ENCODE results near the gene HEYL. TPM values are rescaled to one million over a fixed set of nuclear protein-coding genes. Genes with fewer than 3 reads are reported as not detected.

The HEYL gene
- total and polyA plus RNA-seq, 4 donors, result 7.6 to 19.6 (median 10.9) TPM

DNA sequence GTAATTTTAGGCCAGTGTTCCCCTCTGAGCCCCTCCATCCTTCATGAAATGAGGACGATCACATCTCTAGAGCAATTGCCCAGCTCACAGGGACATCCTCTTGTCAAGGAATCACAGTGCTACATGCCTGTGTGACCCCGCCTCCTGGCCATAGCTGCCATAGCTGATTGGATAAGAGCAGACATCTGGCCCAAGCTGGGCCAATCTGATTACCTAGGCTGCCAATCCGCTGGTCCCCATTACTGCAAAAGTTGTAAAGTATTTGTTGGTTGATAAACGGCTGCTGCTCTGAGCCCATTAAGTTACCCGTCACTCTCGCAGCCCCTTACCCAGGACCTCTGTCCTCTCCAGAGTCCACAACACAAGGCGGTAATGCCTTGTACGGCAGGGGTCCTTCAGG, 24.1 kb upstream of the HEYL start:
- no peak for DNase-seq
- TF ChIP-seq, protein P1, sequence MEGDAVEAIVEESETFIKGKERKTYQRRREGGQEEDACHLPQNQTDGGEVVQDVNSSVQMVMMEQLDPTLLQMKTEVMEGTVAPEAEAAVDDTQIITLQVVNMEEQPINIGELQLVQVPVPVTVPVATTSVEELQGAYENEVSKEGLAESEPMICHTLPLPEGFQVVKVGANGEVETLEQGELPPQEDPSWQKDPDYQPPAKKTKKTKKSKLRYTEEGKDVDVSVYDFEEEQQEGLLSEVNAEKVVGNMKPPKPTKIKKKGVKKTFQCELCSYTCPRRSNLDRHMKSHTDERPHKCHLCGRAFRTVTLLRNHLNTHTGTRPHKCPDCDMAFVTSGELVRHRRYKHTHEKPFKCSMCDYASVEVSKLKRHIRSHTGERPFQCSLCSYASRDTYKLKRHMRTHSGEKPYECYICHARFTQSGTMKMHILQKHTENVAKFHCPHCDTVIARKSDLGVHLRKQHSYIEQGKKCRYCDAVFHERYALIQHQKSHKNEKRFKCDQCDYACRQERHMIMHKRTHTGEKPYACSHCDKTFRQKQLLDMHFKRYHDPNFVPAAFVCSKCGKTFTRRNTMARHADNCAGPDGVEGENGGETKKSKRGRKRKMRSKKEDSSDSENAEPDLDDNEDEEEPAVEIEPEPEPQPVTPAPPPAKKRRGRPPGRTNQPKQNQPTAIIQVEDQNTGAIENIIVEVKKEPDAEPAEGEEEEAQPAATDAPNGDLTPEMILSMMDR (IDR thresholded peaks at IDR 0.05; ENCODE audit: control extremely low read depth, extremely low read depth), result no peak
- Histone ChIP-seq H3K27ac (ENCODE audit: low read depth in 1 of 2, low read length in 1 of 2) (no peak overlapping the region), H3K9me3 (ENCODE audit: control insufficient read depth in 4 of 4, insufficient read depth in 3 of 4, low read length in 3 of 4) (peaks cover 0 to under 1% (median 0%) of the 10 kb centered on the region in 4 donors), H3K4me1 (ENCODE audit: control insufficient read depth in 5 of 5, insufficient read depth in 5 of 5, low read length in 5 of 5) (peaks cover 0 to 2% (median 0%) of the 10 kb centered on the region in 5 donors), H3K27me3 (ENCODE audit: control insufficient read depth in 3 of 3, insufficient read depth in 3 of 3, low read length in 2 of 3) (peaks cover 0 to 4% (median 0%) of the 10 kb centered on the region in 3 donors), H3K4me3 (no peak overlapping the region), H3K9ac (ENCODE audit: insufficient read depth in 1 of 2, low read length in 2 of 2) (no peak overlapping the region), H3K36me3 (ENCODE audit: control insufficient read depth in 4 of 4, insufficient read depth in 4 of 4, low read length in 4 of 4) (no peaks in the 10 kb centered on the region)
- no peak for ATAC-seq (ENCODE audit: insufficient read depth, low FRiP score)
- WGBS, 2 donors, result 89 to 91% methylated on average over 8 of the region's 8 CpGs

DNA sequence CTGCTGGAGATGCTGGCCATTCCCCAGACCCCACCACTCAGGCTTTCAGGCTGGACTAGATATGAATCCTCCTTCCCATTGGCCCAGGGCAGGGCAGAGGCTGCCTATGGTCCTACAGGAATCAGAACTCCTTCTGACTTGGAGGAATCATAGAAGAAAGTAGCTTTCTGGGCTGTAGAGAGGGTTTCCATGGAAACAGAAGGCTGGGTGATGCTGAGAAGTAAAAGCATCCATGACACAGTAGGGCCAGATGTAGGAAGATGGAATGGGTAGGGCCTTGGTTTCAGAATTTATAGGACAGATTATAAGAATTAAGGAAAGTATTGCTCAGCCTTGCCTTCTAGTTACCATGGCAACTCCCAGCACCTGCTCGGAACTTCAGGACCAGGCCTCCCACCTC, 23.4 kb upstream of the HEYL start:
- 85 to 92% methylated on average over 1 of the region's 1 CpG for WGBS, 2 donors
- TF ChIP-seq, protein P1 (IDR thresholded peaks at IDR 0.05; ENCODE audit: control extremely low read depth, extremely low read depth), result no peak
- Histone ChIP-seq H3K27me3 (ENCODE audit: control insufficient read depth in 3 of 3, insufficient read depth in 3 of 3, low read length in 2 of 3) (peaks cover 0 to 4% (median 0%) of the 10 kb centered on the region in 3 donors), H3K4me1 (ENCODE audit: control insufficient read depth in 5 of 5, insufficient read depth in 5 of 5, low read length in 5 of 5) (peaks cover 0 to 2% (median 0%) of the 10 kb centered on the region in 5 donors), H3K9me3 (ENCODE audit: control insufficient read depth in 4 of 4, insufficient read depth in 3 of 4, low read length in 3 of 4) (no peaks in the 10 kb centered on the region), H3K36me3 (ENCODE audit: control insufficient read depth in 4 of 4, insufficient read depth in 4 of 4, low read length in 4 of 4) (no peaks in the 10 kb centered on the region), H3K9ac (ENCODE audit: insufficient read depth in 1 of 2, low read length in 2 of 2) (no peak overlapping the region), H3K27ac (ENCODE audit: low read depth in 1 of 2, low read length in 1 of 2) (no peak overlapping the region), H3K4me3 (no peak overlapping the region)
- DNase-seq, result no peak
- no peak for ATAC-seq (ENCODE audit: insufficient read depth, low FRiP score)

DNA sequence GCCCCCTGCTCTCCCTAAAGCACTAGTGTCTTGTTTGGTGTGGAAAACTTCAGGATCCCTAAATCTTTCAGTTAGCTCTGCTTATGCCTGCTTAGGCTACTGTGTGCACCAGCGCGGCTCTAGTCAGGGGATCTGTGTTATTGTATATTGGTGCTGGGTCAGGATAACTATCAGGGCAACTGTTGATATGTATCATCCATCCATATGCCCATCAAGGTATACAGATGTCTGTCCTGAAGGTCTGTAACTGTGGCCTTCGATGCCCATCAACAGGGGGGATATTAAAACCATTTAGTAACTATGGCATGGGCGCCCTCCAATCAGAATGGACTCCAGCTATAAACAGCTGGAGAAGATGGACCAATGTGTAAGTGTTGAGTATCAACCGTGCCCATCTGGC, 20.1 kb upstream of the HEYL start:
- H3K4me1 ChIP-seq (ENCODE audit: control insufficient read depth in 5 of 5, insufficient read depth in 5 of 5, low read length in 5 of 5), result peaks cover 0 to 2% (median 0%) of the 10 kb centered on the region in 5 donors
- TF ChIP-seq, protein P1 (IDR thresholded peaks at IDR 0.05; ENCODE audit: control extremely low read depth, extremely low read depth), result no peak
- no peak overlapping the region for H3K4me3 ChIP-seq
- no peaks in the 10 kb centered on the region for H3K9me3 ChIP-seq (ENCODE audit: control insufficient read depth in 4 of 4, insufficient read depth in 3 of 4, low read length in 3 of 4)
- DNase-seq (no peak), ATAC-seq (ENCODE audit: insufficient read depth, low FRiP score) (no peak)
- WGBS, 2 donors, result 85 to 89% methylated on average over 5 of the region's 5 CpGs
- no peaks in the 10 kb centered on the region for H3K36me3 ChIP-seq (ENCODE audit: control insufficient read depth in 4 of 4, insufficient read depth in 4 of 4, low read length in 4 of 4)
- no peak overlapping the region for H3K9ac ChIP-seq (ENCODE audit: insufficient read depth in 1 of 2, low read length in 2 of 2)
- H3K27me3 ChIP-seq (ENCODE audit: control insufficient read depth in 3 of 3, insufficient read depth in 3 of 3, low read length in 2 of 3), result no peaks in the 10 kb centered on the region
- H3K27ac ChIP-seq (ENCODE audit: low read depth in 1 of 2, low read length in 1 of 2), result no peak overlapping the region

DNA sequence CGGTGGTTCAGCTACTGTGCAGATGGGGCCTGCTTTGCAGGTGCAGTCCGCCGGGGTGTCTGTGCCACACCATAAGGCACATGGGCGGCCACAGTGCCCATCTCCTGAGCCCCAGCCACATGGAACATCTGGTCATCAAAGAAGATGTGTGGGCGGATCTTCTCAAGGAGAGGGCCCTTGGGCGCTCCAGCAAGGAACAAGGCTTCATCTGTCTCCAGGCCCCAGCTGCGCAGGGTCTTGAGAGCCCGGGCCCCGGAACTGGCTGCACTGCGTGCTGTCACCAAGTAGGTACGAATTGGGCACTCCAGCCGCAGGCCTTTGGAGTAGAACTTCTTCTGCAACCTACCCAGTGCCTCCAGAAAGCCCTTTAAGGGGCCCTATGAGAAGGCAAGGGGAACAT, 19.7 kb upstream of the HEYL start:
- H3K27ac ChIP-seq (ENCODE audit: low read depth in 1 of 2, low read length in 1 of 2), result no peak overlapping the region
- DNase-seq, result no peak
- 94 to 96% methylated on average over 12 of the region's 12 CpGs for WGBS, 2 donors

More for the DNA sequence above, 19.7 kb upstream of the HEYL start:
- Histone ChIP-seq H3K4me1 (ENCODE audit: control insufficient read depth in 5 of 5, insufficient read depth in 5 of 5, low read length in 5 of 5) (peaks cover 0 to 3% (median 0%) of the 10 kb centered on the region in 5 donors), H3K36me3 (ENCODE audit: control insufficient read depth in 4 of 4, insufficient read depth in 4 of 4, low read length in 4 of 4) (no peaks in the 10 kb centered on the region), H3K9me3 (ENCODE audit: control insufficient read depth in 4 of 4, insufficient read depth in 3 of 4, low read length in 3 of 4) (no peaks in the 10 kb centered on the region), H3K27me3 (ENCODE audit: control insufficient read depth in 3 of 3, insufficient read depth in 3 of 3, low read length in 2 of 3) (no peaks in the 10 kb centered on the region), H3K4me3 (no peak overlapping the region), H3K9ac (ENCODE audit: insufficient read depth in 1 of 2, low read length in 2 of 2) (no peak overlapping the region)
- no peak for ATAC-seq (ENCODE audit: insufficient read depth, low FRiP score)
- TF ChIP-seq, protein P1 (IDR thresholded peaks at IDR 0.05; ENCODE audit: control extremely low read depth, extremely low read depth), result no peak
